Smooth muscle cell of the umbilical artery (primary cell): ENCODE data around the gene OR2T11. TPM values are rescaled to one million over a fixed set of nuclear protein-coding genes. Genes with fewer than 3 reads are reported as not detected.

Experiments used
- total RNA-seq: library from RNA; depleted of rRNA; stranded (reverse); fragments of >200 nt; gene quantifications from 2 replicates; pipeline ENCODE4 v1.2.3, GENCODE V29; 2014

OR2T11 gene, protein sequence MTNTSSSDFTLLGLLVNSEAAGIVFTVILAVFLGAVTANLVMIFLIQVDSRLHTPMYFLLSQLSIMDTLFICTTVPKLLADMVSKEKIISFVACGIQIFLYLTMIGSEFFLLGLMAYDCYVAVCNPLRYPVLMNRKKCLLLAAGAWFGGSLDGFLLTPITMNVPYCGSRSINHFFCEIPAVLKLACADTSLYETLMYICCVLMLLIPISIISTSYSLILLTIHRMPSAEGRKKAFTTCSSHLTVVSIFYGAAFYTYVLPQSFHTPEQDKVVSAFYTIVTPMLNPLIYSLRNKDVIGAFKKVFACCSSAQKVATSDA
- total RNA-seq, result not detected in 2 replicates

DNA sequence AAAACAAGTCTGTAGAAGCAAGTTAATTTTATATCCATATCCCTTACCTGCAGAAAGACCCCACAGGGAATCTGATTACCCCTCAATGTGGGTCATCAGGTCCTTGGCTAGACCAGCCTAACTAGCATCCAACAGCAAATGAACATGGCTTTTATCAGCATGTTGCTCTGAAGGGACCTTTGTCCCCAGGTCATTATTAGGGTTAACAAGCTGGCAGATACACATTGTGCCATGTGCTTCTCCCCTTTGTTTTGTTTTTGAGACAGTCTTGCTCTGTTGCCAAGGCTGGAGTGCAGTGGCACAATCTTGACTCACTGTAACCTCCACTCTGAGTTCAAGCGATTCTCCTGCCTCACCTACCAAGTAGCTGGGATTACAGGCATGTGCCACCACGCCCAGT lies at the start of gene OR2T11:
Gene OR2T11 (minus strand): TSS at position 101 of the 400 bp plus-strand sequence. CDS start 7,963 bp downstream, outside the sequence.

DNA sequence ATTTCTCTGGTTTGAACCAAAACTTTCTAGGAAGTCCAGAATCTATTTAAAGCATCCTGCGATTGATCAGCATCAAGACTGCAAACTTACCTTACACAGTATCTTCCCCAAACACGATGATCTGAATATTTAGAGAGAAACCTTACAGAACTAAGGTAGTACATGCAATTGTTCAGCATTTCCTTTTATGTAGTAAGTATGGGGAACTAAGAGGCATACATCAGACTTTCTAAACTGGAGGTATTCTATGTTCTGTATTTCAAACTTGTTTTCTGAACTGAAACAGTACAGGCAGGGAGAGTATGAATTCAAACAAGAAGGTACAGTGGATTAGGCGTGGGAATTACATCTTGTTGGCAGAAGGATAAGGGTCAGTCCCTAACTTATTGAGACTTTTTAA lies 20.5 kb upstream of the OR2T11 start, which contains the start of gene OR2T27:
Gene OR2T27 (minus strand): TSS at position 175 of the 400 bp plus-strand sequence. CDS start 4,644 bp downstream, outside the sequence.

DNA sequence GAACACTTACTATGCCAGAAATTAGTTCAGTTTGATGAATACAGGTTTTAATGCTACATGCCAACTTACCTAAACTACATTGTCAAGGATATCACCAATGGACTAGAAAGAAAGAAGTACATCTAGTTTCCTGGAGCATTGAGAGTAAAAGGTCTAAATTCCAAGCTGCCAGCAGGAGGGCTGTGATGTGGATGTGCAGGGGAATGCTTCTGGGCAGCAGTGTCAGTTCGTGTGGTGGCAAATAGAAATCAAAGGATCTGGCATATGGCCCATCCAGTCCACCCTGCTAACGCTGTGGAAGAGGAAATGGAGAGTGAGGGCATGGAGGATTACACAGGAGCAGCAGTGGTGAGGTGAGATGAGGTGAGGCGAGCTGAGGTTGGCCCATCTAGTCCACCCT lies 10.3 kb upstream of the OR2T11 start, which contains the start of gene OR2T35:
Gene OR2T35 (minus strand): TSS at position 101 of the 400 bp plus-strand sequence. CDS start 6,020 bp downstream, outside the sequence.

DNA sequence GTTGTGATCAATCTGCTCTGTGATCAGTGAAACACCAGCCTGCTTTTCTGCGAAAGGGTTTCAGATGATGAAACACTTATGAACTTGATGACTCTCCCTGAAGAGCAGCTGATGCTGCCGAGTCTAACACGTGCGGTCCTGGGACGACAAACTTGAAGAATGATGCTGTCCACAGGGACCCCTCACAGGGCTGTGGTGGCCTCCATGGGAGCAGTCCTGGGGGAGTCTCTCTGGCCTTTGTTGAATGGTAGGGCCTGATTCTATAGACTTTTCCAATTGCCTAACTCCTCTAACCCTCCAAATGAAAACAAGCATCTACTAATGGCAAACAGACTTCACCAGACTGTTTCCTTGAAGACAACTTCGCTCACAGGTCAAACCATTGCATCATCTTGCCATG lies 37.3 kb downstream of the OR2T11 start, which contains the start of gene OR2T10:
Gene OR2T10 (minus strand): TSS at position 112 of the 400 bp plus-strand sequence. CDS start 3,932 bp downstream, outside the sequence.

DNA sequence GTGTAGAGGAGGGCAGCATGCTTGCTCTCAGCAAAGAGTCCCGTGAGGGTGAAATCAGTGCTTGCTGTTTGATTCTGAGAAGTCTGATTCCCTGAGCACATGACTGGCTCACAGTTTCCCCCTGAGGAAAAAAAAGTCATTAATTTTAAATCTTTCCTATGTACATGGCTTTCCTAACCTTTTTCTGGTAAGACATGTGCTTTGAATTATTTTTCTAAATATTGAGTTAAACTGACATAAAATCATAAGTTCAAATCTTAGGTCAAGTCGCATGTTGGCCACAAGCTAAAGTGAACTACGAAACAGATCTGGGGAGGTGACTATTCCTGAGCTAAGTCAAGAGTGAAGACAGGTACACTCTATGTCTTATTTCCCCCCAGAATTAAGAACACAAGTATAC lies 60.2 kb downstream of the OR2T11 start, which contains the start of gene OR2T34:
Gene OR2T34 (minus strand): TSS at position 101 of the 400 bp plus-strand sequence. CDS start 0 bp downstream, at position 101.

Other genes starting within 250 kb of the OR2T11 start
- not detected in 2 replicates for gene OR2T1, start 232.0 kb downstream of the OR2T11 start, total RNA-seq
- not detected in 2 replicates for gene OR2T2, start 189.5 kb downstream of the OR2T11 start, total RNA-seq
- gene OR2T3, start 161.7 kb downstream of the OR2T11 start, total RNA-seq, result not detected in 2 replicates
- not detected in 2 replicates for gene OR2T5, start 146.5 kb downstream of the OR2T11 start, total RNA-seq
- not detected in 2 replicates for gene OR2G6, start 127.0 kb downstream of the OR2T11 start, total RNA-seq
- not detected in 2 replicates for gene OR2T29, start 72.3 kb downstream of the OR2T11 start, total RNA-seq
- not detected in 2 replicates for gene OR2T34, start 60.3 kb downstream of the OR2T11 start, total RNA-seq
- gene OR2T10, start 37.4 kb downstream of the OR2T11 start, total RNA-seq, result not detected in 2 replicates
- not detected in 2 replicates for gene OR2T35, start 10.2 kb upstream of the OR2T11 start, total RNA-seq
- gene OR2T27, start 20.4 kb upstream of the OR2T11 start, total RNA-seq, result not detected in 2 replicates
- gene OR14I1, start 67.7 kb upstream of the OR2T11 start, total RNA-seq, result not detected in 2 replicates
- not detected in 2 replicates for gene LYPD8, start 120.7 kb upstream of the OR2T11 start, total RNA-seq
- gene SH3BP5L, start 190.8 kb upstream of the OR2T11 start, total RNA-seq, result 28.5 and 41.9 TPM in 2 replicates
- 16.3 and 26.1 TPM in 2 replicates for gene ZNF672, start 203.1 kb upstream of the OR2T11 start, total RNA-seq
- 34.1 and 41.5 TPM in 2 replicates for gene ZNF692, start 224.0 kb upstream of the OR2T11 start, total RNA-seq